Measurements from ENCODE around the gene HNF4A.
"Not testable (repeated sequence)": the region's sequence is repeated elsewhere in the genome, so short reads cannot be mapped to it uniquely, and the experiment has no call there.

The HNF4A gene

GRCh38 chr20:44334709-44335108, 20.8 kb upstream of the HNF4A start:
- H3K27ac Mint-ChIP-seq: no peak overlapping the region
- H3K36me3 Mint-ChIP-seq (ENCODE audit: low read depth): no peaks in the 10 kb centered on the region
- H3K27me3 Mint-ChIP-seq (ENCODE audit: low read depth): peaks cover 3% of the 10 kb centered on the region
- H3K4me3 Mint-ChIP-seq: no peak overlapping the region
- H3K9me3 Mint-ChIP-seq: no peaks in the 10 kb centered on the region
- no peak for DNase-seq (ENCODE audit: low spot score)
- H3K4me1 Mint-ChIP-seq (ENCODE audit: low read depth): no peaks in the 10 kb centered on the region

GRCh38 chr20:44335675-44336074, 19.8 kb upstream of the HNF4A start:
- Mint-ChIP-seq H3K27ac (no peak overlapping the region), H3K9me3 (no peaks in the 10 kb centered on the region), H3K4me3 (no peak overlapping the region), H3K4me1 (ENCODE audit: low read depth) (no peaks in the 10 kb centered on the region), H3K27me3 (ENCODE audit: low read depth) (peaks cover 3% of the 10 kb centered on the region), H3K36me3 (ENCODE audit: low read depth) (no peaks in the 10 kb centered on the region)
- DNase-seq (ENCODE audit: low spot score): no peak

GRCh38 chr20:44336086-44336485, 19.4 kb upstream of the HNF4A start:
- no peak overlapping the region for H3K27ac Mint-ChIP-seq
- H3K9me3 Mint-ChIP-seq: no peaks in the 10 kb centered on the region
- H3K4me1 Mint-ChIP-seq (ENCODE audit: low read depth): no peaks in the 10 kb centered on the region
- no peaks in the 10 kb centered on the region for H3K36me3 Mint-ChIP-seq (ENCODE audit: low read depth)
- H3K27me3 Mint-ChIP-seq (ENCODE audit: low read depth): peaks cover 3% of the 10 kb centered on the region
- no peak overlapping the region for H3K4me3 Mint-ChIP-seq
- DNase-seq (ENCODE audit: low spot score): no peak

- no peak for DNase-seq (ENCODE audit: low spot score)
- no peaks in the 10 kb centered on the region for H3K4me1 Mint-ChIP-seq (ENCODE audit: low read depth)
- no peaks in the 10 kb centered on the region for H3K36me3 Mint-ChIP-seq (ENCODE audit: low read depth)
- H3K27ac Mint-ChIP-seq: no peak within 1 kb of the TSS
- no peak within 1 kb of the TSS for H3K4me3 Mint-ChIP-seq
- H3K27me3 Mint-ChIP-seq (ENCODE audit: low read depth): peaks cover 3% of the 10 kb centered on the region
- no peaks in the 10 kb centered on the region for H3K9me3 Mint-ChIP-seq
These were observed 18.6 kb upstream of the HNF4A start, which contains the start of gene R3HDML for GRCh38 chr20:44336725-44337380. R3HDML (plus strand) TSS chr20:44337043; CDS start chr20:44337158, 115 bp downstream.

GRCh38 chr20:44342248-44342647, 13.3 kb upstream of the HNF4A start:
- H3K9me3 Mint-ChIP-seq: no peaks in the 10 kb centered on the region

GRCh38 chr20:44343162-44343675, 12.3 kb upstream of the HNF4A start:
- Mint-ChIP-seq H3K27ac (no peak overlapping the region), H3K36me3 (ENCODE audit: low read depth) (no peaks in the 10 kb centered on the region), H3K9me3 (no peaks in the 10 kb centered on the region), H3K27me3 (ENCODE audit: low read depth) (no peaks in the 10 kb centered on the region), H3K4me1 (ENCODE audit: low read depth) (no peaks in the 10 kb centered on the region), H3K4me3 (no peak overlapping the region)
- DNase-seq (ENCODE audit: low spot score): no peak

More at GRCh38 chr20:44342248-44342647, 13.3 kb upstream of the HNF4A start:
- Mint-ChIP-seq H3K36me3 (ENCODE audit: low read depth) (no peaks in the 10 kb centered on the region), H3K27me3 (ENCODE audit: low read depth) (no peaks in the 10 kb centered on the region), H3K27ac (no peak overlapping the region), H3K4me1 (ENCODE audit: low read depth) (no peaks in the 10 kb centered on the region), H3K4me3 (no peak overlapping the region)
- no peak for DNase-seq (ENCODE audit: low spot score)

GRCh38 chr20:44344723-44345122, 10.8 kb upstream of the HNF4A start:
- no peak for DNase-seq (ENCODE audit: low spot score)
- Mint-ChIP-seq H3K27me3 (ENCODE audit: low read depth) (no peaks in the 10 kb centered on the region), H3K4me1 (ENCODE audit: low read depth) (no peaks in the 10 kb centered on the region), H3K9me3 (no peaks in the 10 kb centered on the region), H3K27ac (no peak overlapping the region), H3K36me3 (ENCODE audit: low read depth) (no peaks in the 10 kb centered on the region), H3K4me3 (no peak overlapping the region)

GRCh38 chr20:44345147-44345546, 10.4 kb upstream of the HNF4A start:
- H3K27ac Mint-ChIP-seq: no peak overlapping the region
- no peaks in the 10 kb centered on the region for H3K27me3 Mint-ChIP-seq (ENCODE audit: low read depth)
- no peaks in the 10 kb centered on the region for H3K9me3 Mint-ChIP-seq
- DNase-seq (ENCODE audit: low spot score): no peak
- H3K4me1 Mint-ChIP-seq (ENCODE audit: low read depth): no peaks in the 10 kb centered on the region
- H3K36me3 Mint-ChIP-seq (ENCODE audit: low read depth): no peaks in the 10 kb centered on the region
- H3K4me3 Mint-ChIP-seq: no peak overlapping the region

GRCh38 chr20:44345941-44346340, 9.6 kb upstream of the HNF4A start:
- H3K9me3 Mint-ChIP-seq; H3K4me1 Mint-ChIP-seq (ENCODE audit: low read depth); H3K27ac Mint-ChIP-seq; H3K36me3 Mint-ChIP-seq (ENCODE audit: low read depth); H3K4me3 Mint-ChIP-seq; DNase-seq (ENCODE audit: low spot score); H3K27me3 Mint-ChIP-seq (ENCODE audit: low read depth): not testable (repeated sequence)

- no peak overlapping the region for H3K4me3 Mint-ChIP-seq
- H3K9me3 Mint-ChIP-seq: no peaks in the 10 kb centered on the region
- no peak overlapping the region for H3K27ac Mint-ChIP-seq
- no peaks in the 10 kb centered on the region for H3K36me3 Mint-ChIP-seq (ENCODE audit: low read depth)
- H3K4me1 Mint-ChIP-seq (ENCODE audit: low read depth): no peaks in the 10 kb centered on the region
- DNase-seq (ENCODE audit: low spot score): no peak
- H3K27me3 Mint-ChIP-seq (ENCODE audit: low read depth): no peaks in the 10 kb centered on the region
These were observed 7.3 kb upstream of the HNF4A start for GRCh38 chr20:44348168-44348659.

- Mint-ChIP-seq H3K27ac (no peak overlapping the region), H3K4me1 (ENCODE audit: low read depth) (no peaks in the 10 kb centered on the region), H3K36me3 (ENCODE audit: low read depth) (no peaks in the 10 kb centered on the region), H3K27me3 (ENCODE audit: low read depth) (no peaks in the 10 kb centered on the region), H3K9me3 (no peaks in the 10 kb centered on the region), H3K4me3 (no peak overlapping the region)
- DNase-seq (ENCODE audit: low spot score): no peak
These were observed 6.2 kb upstream of the HNF4A start for GRCh38 chr20:44349349-44349748.

- no peak for DNase-seq (ENCODE audit: low spot score)
- Mint-ChIP-seq H3K4me1 (ENCODE audit: low read depth) (no peaks in the 10 kb centered on the region), H3K27me3 (ENCODE audit: low read depth) (no peaks in the 10 kb centered on the region), H3K27ac (no peak overlapping the region), H3K36me3 (ENCODE audit: low read depth) (no peaks in the 10 kb centered on the region), H3K9me3 (no peaks in the 10 kb centered on the region), H3K4me3 (no peak overlapping the region)
These were observed 4.9 kb upstream of the HNF4A start for GRCh38 chr20:44350567-44350966.

GRCh38 chr20:44354979-44355497, 461 bp upstream of the HNF4A start:
- no peak overlapping the region for H3K27ac Mint-ChIP-seq
- H3K36me3 Mint-ChIP-seq (ENCODE audit: low read depth): no peaks in the 10 kb centered on the region
- no peak overlapping the region for H3K4me3 Mint-ChIP-seq
- no peak for DNase-seq (ENCODE audit: low spot score)
- H3K27me3 Mint-ChIP-seq (ENCODE audit: low read depth): peaks cover 3% of the 10 kb centered on the region
- no peaks in the 10 kb centered on the region for H3K4me1 Mint-ChIP-seq (ENCODE audit: low read depth)
- H3K9me3 Mint-ChIP-seq: no peaks in the 10 kb centered on the region

GRCh38 chr20:44356353-44356723, 839 bp downstream of the HNF4A start:
- H3K9me3 Mint-ChIP-seq: no peaks in the 10 kb centered on the region
- H3K4me1 Mint-ChIP-seq (ENCODE audit: low read depth): no peaks in the 10 kb centered on the region
- H3K27ac Mint-ChIP-seq: no peak overlapping the region
- H3K36me3 Mint-ChIP-seq (ENCODE audit: low read depth): no peaks in the 10 kb centered on the region
- H3K27me3 Mint-ChIP-seq (ENCODE audit: low read depth): peaks cover 4% of the 10 kb centered on the region
- no peak overlapping the region for H3K4me3 Mint-ChIP-seq
- no peak for DNase-seq (ENCODE audit: low spot score)

GRCh38 chr20:44357020-44357419, 1.5 kb downstream of the HNF4A start:
- no peaks in the 10 kb centered on the region for H3K4me1 Mint-ChIP-seq (ENCODE audit: low read depth)

More at GRCh38 chr20:44357020-44357419, 1.5 kb downstream of the HNF4A start:
- Mint-ChIP-seq H3K36me3 (ENCODE audit: low read depth) (no peaks in the 10 kb centered on the region), H3K27ac (no peak overlapping the region), H3K27me3 (ENCODE audit: low read depth) (peaks cover 4% of the 10 kb centered on the region), H3K4me3 (no peak overlapping the region), H3K9me3 (no peaks in the 10 kb centered on the region)
- no peak for DNase-seq (ENCODE audit: low spot score)
